Measurements from ENCODE around the gene EPHA10. TPM values are rescaled to one million over a fixed set of nuclear protein-coding genes. Genes with fewer than 3 reads are reported as not detected.

Gene EPHA10
- polyA plus RNA-seq, 2 of the 4 experiments (the other 2 are of a cell fraction) = 0.35 to 0.53 TPM

GRCh38 chr1:37763791-37764413, 1.0 kb downstream of the EPHA10 start:
- Histone ChIP-seq H3K27ac (no peak overlapping the region), H3K4me2 (no peak overlapping the region), H3K4me3 (no peak overlapping the region), H3K4me1 (no peaks in the 10 kb centered on the region), H3K9me3 (no peaks in the 10 kb centered on the region)
- TF ChIP-seq RARB (CRISPR knock-in tag; IDR thresholded peaks at IDR 0.05) = no peak
- ChIA-PET POLR2A (no interaction called here), CTCF (interaction anchor here (1.2 to 1.6 kb wide), 2 partner anchors 9 to 23 kb away, joined by 3 to 4 read pairs; no protein-coding TSS in a partner anchor)
- ATAC-seq (no peak), FAIRE-seq (no peak), DNase-seq (ENCODE audit: low read depth in 1 of 2, low spot score in 1 of 2) (no peak)
- 20% methylated on average over 3 of the region's 25 CpGs for WGBS (ENCODE audit: missing lambda C conversion rate)

- H3K9me3 ChIP-seq = no peaks in the 10 kb centered on the region
- TF ChIP-seq NR3C1 (IDR thresholded peaks at IDR 0.05) = no peak
- no peak for TF ChIP-seq KDM5A (IDR thresholded peaks at IDR 0.05)
- no peak for TF ChIP-seq SREBF2 (IDR thresholded peaks at IDR 0.05)
- no peak for TF ChIP-seq NFE2L2 (conservative IDR thresholded peaks at IDR 0.05; ENCODE audit: low read length)
- no peak for TF ChIP-seq HMGXB4 (CRISPR knock-in tag; IDR thresholded peaks at IDR 0.05; ENCODE audit: borderline replicate concordance)
- FAIRE-seq (no peak), DNase-seq (ENCODE audit: low read depth in 1 of 2, low spot score in 1 of 2) (no peak), ATAC-seq (no peak)
- 0% methylated on average over 2 of the region's 2 CpGs for WGBS (ENCODE audit: missing lambda C conversion rate)
- no peak overlapping the region for H3K4me3 ChIP-seq
- H3K27ac ChIP-seq = no peak overlapping the region
- ChIA-PET CTCF (interaction anchor here (1.6 kb wide), 1 partner anchor 8 kb away, joined by 4 read pairs; no protein-coding TSS in a partner anchor), POLR2A (no interaction called here)
- H3K4me2 ChIP-seq = no peak overlapping the region
- H3K4me1 ChIP-seq = no peaks in the 10 kb centered on the region
Observed at GRCh38 chr1:37762516-37762915, 2.4 kb downstream of the EPHA10 start.

GRCh38 chr1:37761416-37762095, 3.4 kb downstream of the EPHA10 start:
- FAIRE-seq (no peak), DNase-seq (ENCODE audit: low read depth in 1 of 2, low spot score in 1 of 2) (no peak), ATAC-seq (no peak)
- no peaks in the 10 kb centered on the region for H3K9me3 ChIP-seq
- ChIA-PET CTCF (no interaction called here), POLR2A (no interaction called here)
- no peaks in the 10 kb centered on the region for H3K4me1 ChIP-seq
- 73% methylated on average over 33 of the region's 68 CpGs for WGBS (ENCODE audit: missing lambda C conversion rate)
- TF ChIP-seq POLR2AphosphoS2 (conservative IDR thresholded peaks at IDR 0.05; ENCODE audit: low read length) (no peak), ZNF302 (CRISPR knock-in tag; IDR thresholded peaks at IDR 0.05) (no peak), CTCF (IDR thresholded peaks at IDR 0.05) (no peak), KDM1A (IDR thresholded peaks at IDR 0.05; ENCODE audit: low read depth) (no peak), JUNB (IDR thresholded peaks at IDR 0.05) (no peak), REST (IDR thresholded peaks at IDR 0.05) (no peak), GATA3 (IDR thresholded peaks at IDR 0.05; ENCODE audit: borderline replicate concordance) (no peak), FOSL2 (IDR thresholded peaks at IDR 0.05) (no peak), FOSL2 (CRISPR knock-in tag; IDR thresholded peaks at IDR 0.05) (no peak)
- no peak overlapping the region for H3K4me3 ChIP-seq
- no peak overlapping the region for H3K4me2 ChIP-seq
- H3K27ac ChIP-seq = no peak overlapping the region
